HG03045 (cell line): Measurements from ENCODE around the gene COL5A1.
"Not testable (repeated sequence)": the region's sequence is repeated elsewhere in the genome, so short reads cannot be mapped to it uniquely, and the experiment has no call there.

Experiments
- ATAC-seq: cut with Tn5 transposase; IDR thresholded peaks from one replicate; pipeline ENCODE4 v1.9.1; 2021; ENCODE audit warnings: mild to moderate bottlenecking, moderate library complexity; ENCODE audit not compliant: unreplicated experiment

The COL5A1 gene

DNA sequence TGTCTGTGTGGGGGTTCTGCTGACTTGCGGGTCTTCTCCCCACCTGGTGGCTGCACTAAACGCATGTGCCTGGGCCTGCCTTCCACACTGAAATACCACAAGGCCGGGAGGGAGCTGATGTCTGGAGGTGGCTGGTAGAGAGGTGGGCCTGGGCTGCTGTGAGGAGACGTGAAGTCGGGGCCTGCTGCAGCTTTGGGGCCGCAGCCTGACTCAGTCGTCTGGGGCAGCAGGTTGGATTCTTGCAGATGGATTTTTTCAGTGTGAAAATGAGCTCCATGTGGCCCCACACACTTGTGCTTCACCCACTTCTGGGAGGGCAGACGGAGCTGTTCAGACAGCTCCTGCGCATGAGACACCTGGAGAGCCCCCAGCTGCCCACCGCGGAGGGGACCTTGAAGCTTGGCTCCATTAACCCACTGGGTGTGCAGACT is 29.3 kb downstream of the COL5A1 start:
- ATAC-seq, result no peak

DNA sequence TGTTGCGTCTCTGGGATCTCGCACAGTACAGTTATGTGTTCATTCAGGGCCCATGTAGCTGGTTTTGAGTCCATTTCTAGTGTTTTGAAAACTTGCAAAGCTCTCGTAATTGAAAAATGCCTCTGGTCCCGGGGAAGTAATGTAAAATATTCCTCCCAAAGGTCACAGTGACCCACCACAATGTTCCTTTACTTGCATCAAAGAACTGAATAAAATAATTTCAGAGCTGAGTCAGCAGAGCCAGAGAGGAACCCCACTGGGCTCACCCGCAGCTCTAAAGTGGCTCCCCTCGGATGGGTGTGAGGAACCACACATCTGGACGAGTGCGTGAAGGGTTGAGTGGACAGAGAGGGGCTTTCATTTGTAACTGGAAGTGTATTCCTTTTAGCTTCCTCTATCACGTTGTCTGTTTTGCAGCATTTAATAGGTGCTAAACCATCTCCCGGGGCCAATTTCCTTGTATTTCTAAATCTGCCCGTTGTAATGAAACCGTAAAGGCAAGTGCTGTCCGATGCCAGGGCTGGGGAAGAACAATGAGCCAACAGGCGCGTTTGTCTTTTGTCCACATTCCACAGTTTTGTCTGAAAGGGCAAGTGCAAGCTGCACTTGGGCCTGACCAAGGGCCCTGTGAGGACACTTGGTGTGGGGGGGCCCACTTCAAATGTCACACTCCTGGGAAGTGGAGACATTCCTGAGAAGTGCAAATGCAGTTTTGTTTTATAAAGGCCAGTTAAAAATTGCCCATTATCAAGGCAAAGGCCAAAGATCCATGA is 29.9 kb downstream of the COL5A1 start:
- ATAC-seq, result no peak

DNA sequence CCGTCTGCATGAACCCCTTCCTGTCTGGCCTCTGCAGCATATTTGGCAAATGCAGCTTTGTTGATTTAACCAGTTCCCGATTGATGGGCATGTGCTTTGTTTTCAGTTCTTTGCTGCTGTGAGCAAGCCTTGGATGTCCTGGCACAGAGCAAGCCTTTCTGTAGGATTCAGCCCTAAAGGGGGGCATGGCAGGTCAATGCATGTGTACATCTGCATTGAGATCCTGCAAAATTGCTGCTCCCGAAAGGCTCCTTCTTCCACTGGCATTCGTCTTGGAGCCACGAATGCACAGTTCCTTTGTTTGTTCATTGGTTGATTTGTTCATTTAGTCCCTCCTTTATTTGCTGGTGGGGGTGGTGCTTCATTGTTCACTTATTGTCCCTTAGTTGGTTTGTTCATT is 34.8 kb downstream of the COL5A1 start:
- no peak for ATAC-seq

DNA sequence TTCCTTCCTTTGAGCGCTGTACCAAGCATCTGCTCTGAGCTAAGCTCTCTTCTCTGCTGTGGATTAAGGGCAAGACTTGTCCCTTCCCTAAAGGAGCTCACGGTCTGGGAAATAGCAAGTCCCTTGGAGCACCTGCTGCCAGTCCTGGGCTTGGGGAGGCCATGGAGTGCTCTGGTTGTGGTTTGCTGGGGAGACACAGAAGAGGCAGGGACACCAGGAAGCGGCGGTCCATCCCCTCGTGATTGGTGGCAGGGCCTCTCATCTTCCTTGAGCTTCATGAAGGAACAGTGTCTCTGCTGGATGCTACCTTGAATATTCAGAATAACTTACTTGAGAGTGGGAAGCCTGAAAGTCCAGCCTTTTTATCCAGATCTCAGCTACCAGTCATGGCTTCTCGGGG is 35.3 kb downstream of the COL5A1 start:
- ATAC-seq, result no peak

DNA sequence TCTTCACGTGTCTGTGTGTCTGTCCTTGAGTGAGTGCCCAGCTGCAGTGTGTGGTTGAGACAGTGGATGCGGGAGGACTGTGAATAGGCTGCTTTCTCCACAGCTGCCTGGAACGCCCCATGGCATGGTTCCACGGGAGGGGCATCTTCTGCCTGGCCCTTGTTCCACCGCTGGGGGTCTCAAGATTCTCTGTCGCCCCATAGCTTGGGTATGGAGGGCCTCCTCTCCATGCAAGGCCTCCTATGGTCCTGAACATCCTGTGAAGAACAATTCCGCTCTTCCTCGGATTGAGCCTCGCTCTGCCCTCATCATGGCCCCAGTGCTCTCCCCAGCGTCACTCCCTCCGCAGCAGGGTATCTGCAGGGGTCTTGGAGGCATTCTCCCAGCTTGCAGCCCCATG is 36.1 kb downstream of the COL5A1 start:
- no peak for ATAC-seq

DNA sequence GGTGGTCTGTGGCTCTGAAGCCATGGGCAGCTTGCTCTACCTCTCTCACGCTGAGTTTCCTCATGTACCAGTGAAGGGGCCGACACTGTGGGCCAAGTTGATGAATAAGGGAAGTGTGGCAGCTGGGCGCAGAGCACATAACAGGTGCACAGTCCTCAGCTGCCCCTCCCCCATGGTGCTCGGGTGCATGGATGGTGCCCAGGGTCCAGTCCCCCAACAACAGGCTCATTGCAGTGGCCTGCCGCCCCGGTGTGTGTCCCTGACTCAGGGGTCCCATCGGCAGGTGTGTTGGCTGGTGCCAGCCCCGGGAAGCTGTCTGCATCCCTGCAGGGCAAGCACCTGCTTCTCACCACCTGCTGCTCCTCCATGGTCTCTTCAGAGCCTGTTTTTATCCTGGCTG is 36.6 kb downstream of the COL5A1 start:
- no peak for ATAC-seq

DNA sequence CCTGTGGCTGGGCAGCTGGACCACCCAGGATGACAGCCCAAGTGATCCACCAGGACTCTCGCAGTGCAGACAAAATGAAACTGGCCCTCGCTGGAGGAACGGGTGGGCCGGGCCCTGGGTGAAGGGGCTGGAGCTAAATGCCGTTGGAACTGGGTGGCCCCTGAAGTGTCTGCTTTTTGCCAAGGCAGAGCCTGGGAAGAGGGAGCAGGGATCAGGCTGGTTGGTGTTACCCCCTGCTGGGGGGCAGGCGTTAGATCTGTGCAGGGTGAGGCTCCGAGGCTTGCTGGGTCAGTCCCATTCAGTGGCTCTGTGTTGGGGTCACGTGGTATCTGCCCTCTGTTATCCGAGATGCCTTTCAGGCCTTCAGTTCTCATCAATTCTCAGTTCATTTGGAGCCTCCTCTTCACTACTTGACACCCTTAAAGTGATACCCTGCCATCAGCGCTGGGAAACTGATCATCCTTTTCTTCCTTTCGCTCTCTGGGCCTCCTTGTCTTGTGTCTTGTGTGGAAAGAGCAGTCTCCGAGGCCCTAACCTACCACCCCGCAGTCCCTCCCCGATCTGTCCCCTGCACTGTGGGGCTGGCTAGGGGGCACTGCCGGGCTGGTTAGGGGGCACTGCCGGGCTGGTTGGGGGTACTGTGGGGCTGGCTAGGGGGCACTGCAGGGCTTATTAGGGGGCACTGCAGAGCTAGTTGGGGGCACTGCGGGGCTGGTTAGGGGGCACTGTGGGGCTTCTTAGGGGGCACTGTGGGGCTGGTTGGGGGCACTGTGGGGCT is 37.3 kb downstream of the COL5A1 start:
- ATAC-seq, result no peak

DNA sequence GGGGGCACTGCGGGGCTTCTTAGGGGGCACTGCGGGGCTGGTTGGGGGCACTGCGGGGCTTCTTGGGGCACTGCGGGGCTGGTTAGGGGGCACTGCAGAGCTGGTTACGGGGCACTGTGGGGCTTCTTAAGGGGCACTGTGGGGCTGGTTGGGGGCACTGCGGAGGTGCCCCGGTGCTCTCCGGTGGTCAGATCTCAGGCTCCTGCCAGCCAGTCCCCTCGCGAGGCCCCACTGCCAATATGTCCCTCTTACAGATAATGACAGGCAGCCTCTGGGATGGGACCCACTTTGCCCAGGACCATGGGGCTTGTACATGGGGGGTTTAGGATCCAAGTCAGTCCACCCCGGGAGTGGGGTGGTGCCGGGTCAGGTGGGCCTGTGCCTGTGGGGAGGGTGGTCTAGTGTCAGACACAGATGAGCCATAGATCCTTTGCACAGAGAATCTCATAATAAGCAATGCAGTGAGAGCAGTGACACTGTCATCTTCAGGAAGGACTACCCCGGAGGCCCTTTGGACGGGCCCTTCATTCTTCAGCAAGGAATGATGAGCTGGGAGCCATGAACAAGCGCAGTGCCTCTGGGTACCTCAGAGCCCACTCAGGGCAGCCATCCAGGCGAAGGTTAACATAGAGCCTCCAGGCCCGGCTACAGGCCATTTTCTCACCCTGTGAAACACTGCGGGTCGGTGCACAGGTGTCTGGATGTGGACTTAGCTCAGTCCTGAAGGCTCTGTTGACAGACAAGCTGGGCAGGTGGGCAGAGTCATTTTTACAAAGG is 38.2 kb downstream of the COL5A1 start:
- no peak for ATAC-seq

DNA sequence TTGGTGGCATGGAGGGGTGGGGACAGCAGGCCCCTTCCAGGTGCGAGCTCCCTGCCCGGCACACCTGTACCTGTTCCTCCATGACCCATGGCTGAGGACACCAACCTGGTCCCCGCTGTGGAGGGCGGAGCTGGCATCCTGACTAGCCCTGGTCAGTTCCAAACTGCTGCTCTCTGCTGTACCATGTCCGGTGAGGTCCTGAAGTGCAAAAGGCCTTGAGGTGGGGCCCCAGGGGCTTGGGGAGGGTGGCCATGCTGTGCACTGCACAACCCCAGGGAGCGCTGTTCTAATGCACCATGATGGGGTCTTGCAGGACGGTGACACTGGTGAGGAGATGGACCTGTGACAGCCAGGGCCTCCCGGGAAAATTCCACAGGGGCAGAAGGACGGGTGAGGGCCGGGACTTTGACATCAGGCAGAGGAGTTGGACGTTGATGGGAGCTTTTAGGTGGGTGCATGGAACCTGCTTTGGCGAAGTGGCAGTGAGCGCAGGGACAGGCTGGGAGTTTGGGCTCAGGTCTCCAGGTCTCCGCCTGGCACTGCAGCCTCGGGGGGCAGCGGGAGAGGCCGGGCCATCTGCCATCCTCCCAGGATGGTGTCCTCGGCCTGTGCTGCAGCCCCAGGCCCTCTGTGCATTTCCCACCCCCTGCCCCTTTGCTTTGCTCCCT is 38.9 kb downstream of the COL5A1 start:
- ATAC-seq, result no peak

DNA sequence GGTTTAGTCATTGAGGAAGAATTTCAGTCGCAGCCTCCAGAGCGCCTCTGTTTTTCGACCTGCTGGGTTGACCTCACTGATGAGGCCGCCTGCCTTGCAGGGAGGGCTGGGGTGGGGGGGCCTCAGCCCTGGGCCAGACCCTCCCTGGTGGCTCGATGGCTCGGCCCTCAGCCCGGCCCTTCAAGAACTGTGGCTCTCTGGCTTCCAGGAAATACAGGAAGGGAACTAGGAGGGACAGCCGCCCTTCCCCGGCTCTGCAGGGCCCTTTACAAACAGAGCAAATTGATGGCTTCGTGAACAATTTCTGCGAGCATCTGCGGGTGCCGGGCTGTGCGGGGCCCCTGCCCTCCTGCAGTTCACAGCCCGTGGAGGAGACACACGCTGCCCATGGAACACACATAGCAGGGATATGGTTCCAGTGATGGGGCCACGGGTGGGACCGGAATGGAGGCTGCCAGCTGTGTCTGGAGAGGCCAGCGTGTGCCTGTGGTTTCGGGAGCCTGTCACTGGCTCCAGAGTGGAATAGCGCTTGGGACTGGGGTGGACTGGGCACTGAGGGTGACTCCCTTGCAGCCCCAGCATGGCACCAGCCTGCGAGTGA is 39.6 kb downstream of the COL5A1 start:
- no peak for ATAC-seq

DNA sequence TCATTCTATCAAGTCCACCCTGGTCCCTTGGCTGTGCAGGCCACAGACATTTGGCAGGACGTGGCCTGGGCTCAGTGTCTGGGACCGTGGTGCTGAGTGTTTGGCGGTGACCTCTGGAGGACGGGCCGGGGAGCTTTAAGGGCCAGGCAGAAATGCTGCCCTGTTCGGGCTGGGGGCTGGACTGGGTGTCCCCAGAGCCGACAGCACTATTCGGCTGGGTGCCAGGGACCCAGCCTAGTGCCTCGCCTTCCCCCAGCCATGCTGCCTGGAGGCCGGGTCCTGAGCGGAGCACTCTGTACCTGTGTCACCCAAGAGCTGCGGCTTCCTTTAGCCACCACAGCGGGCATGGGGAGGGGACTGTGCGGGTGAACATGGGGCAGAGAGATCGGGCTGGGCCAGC is 40.4 kb downstream of the COL5A1 start:
- no peak for ATAC-seq

DNA sequence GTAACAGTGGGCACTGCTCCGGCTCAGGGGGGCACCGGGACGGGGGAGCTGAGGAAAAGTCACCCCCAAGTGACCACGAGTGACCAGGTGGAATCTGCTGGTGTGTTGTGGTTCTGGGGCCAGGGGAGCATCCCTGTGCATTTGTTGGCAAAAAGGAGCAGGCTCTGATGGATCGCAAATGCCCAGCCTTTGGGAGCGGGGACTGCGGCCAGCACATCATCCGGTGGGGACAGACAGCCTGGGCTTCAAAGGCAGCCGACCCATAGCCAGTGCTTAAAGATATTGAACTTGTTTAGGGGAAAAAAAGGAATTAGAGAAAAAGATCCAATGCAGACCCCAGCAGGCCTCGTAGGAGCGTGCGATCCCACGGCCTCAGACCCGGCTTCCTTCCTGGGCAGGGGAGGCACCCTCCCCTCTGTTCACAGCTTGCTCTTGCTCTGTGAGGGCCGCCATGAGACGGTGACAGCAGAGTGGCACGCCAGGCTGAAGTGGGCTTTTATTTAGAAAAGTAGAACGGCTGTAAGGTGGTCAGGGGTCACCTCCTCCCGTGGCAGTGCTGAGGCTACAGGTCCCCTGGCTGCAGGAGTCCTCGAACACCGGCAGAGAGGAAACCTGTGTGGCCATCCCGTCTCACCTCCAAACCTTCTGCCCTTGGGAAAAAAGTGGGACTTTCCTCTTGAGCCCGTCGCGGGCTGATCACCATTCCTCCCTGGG is 41.2 kb downstream of the COL5A1 start:
- no peak for ATAC-seq

DNA sequence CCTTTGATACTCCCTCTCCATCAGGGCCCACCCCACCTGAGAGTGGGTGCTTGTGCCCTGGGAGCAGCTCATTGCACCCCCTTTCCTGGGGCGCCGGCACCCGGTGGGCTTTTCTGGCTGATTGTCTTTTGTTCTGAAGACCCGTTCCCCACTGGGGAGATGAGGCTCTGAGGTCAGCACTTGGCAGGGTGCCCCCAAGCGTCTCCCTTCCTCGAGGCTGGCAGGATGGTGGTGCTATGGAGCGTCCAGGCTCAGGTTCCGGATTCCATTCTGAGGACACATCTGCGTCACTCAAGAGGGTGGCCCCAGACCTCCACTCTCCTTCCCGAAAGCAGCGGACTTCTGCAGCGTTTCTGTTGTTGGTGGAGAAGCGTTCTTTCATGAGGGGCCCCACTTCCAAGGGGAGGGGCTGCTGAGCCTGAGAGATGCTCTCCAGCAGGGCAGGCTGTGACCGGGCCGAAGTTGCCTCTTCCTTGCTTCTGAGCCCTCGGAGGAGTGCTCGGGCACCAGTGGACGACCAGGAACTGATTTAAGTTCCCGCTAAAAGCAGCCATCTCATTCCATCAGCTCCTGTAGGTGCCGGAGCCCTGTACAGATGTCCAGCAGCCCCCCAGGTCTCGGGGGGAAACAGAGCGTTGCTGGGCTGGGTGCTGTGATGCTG is 42.2 kb downstream of the COL5A1 start:
- ATAC-seq, result no peak

DNA sequence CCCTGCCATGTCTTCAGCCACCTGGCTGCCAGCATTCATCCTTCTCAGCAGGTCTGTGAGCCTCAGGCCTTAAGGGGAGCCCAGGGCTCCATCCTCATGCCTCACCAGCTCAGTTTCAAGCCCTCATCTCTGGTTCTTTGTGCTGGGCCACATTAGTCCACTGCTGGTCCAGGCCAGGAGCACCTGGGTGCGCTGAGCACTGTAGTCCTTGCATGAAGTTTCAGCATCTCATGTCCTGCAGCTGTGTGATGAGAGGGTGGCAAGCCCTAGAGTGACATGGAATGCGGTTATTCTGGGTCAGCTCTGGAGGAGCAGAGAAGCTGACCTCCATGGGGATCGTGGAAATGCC is 42.7 kb downstream of the COL5A1 start:
- no peak for ATAC-seq

DNA sequence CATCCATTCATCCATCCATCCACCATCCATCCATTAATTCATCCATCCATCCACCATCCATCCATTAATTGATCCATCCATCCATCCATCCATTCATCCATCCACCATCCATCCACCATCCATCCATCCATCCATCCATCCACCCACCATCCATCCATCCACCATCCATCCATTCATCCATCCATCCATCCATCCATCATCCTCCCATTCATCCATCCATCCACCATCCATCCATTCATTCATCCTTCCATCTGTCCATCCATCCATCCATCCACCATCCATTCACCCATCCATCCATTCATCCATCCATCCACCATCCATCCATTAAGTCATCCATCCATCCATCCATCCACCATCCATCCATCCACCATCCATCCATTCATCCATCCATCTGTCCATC is 43.3 kb downstream of the COL5A1 start:
- ATAC-seq, result not testable (repeated sequence)

DNA sequence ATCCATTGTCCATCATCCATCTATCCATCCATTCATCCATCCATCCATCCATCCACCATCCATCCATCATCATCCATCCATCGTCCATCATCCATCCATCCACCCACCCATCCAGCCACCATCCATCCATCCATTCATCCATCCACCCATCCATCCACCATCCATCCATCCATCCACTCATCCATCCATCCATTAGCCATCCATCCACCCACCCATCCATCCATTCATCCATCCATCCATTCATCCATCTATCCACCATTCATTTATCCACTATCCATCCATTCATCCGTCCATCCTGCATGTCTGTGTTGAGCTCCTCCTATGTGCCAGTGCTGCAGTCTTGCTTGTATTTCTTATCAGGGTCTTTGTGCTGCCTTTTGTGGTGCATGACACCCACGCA is 44.2 kb downstream of the COL5A1 start:
- ATAC-seq, result no peak

DNA sequence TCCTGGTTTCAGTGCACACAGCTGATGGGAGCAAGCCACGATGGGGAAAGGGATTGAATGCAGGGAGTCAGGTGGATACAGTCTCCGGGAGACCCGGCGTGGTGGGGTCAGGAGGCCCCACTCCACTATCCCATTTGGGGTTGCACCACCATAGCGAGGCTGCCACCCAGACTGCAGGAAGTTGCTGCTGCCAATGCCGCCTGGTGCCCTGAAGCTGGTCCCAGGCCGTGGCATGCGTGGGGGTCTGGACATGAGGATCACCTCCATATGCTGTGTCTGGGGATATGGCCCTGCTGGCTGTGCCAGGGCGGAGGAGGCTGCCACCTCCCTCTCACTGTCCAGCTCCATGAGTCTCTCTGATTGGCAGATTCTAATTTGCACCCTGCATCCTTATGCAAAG is 45.3 kb downstream of the COL5A1 start:
- no peak for ATAC-seq

DNA sequence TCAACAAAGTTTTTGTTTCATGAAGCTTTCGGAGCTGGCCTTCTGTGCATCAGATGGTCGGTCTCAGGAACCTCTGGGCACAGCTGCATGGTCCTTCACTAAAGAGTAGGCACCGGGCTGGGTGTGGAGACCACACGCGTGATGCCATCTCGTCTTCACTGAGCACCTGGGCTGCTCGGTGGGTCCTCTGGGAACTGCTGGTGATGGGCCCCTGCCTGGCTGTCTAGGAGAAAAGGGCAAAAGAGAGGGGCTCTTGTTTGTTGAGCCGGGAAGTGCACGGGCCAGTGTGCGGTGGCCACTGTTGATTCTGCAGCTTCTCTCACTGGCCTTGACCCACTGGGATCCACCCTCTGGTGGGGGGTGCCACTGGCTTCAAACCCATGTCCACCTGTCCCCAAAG is 46.0 kb downstream of the COL5A1 start:
- no peak for ATAC-seq

DNA sequence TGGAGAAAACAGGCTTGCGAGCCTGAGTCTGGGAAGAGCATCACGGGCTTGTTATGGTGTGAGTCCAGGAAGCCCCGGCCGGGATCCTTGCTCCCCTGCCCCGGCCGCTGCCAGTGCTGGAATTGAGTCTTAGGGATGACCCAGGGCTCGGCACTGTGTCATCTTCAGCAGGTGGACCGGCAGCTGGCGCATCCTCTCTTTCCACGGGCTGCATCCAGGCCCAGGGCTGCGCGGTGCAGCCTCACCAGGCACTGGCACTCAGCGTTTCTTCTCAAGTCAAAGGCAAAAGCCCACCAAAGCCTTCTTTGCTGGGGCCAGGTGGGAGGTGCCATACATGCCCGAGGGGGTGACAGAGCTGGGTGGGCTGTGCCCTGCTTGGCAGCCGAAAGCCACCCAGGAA is 46.6 kb downstream of the COL5A1 start:
- ATAC-seq, result no peak
